Naive thymus-derived CD8-positive, alpha-beta T cell (primary cell): ENCODE measurements around the gene CYB561D1. TPM values are rescaled to one million over a fixed set of nuclear protein-coding genes. Genes with fewer than 3 reads are reported as not detected.
A peak's percentile ranks its signal among the peaks of the same experiment; 100 is the strongest.
"Not testable (repeated sequence)": the region's sequence is repeated elsewhere in the genome, so short reads cannot be mapped to it uniquely, and the experiment has no call there.

Source experiments
- ATAC-seq, 2 donors: fragments of 150-1000 bp; cut with Tn5 transposase in 1 of 2; sonication (Bioruptor Pico), chemical (Tn5 transposase) in 1 of 2; 1 replicate in 1 of 2; 2 replicates in 1 of 2; pipeline ENCODE4 v1.10.0; 2021; ENCODE audit warnings: mild to moderate bottlenecking in 2 of 2, moderate library complexity in 2 of 2
- POLR2A ChIA-PET: fragments of 350-600 bp; sonication (Branson Sonifier 250); formaldehyde crosslinking; loops from one replicate; lab custom pipeline; 2021; ENCODE audit warnings: antibody characterized with exemption; lab: Charles Lee
- DNase-seq, 10 donors: peaks; one replicate each; pipeline versions ENCODE4 v3.0.0 to v3.0.0-alpha.2; 2020 to 2022
- H3K27ac Mint-ChIP-seq, 10 donors: one replicate each; pipeline ENCODE4 v1.8.0; 2020 to 2022; ENCODE audit warnings: mild to moderate bottlenecking in 10 of 10, mixed read lengths in 10 of 10, moderate library complexity in 4 of 10, inconsistent platforms in 1 of 10
- H3K27me3 Mint-ChIP-seq, 5 donors: one replicate each; pipeline ENCODE4 v1.8.0; 2021 to 2022; ENCODE audit warnings: mixed read lengths in 5 of 5
- H3K36me3 Mint-ChIP-seq, 3 donors: one replicate each; pipeline ENCODE4 v1.8.0; 2020 to 2022; ENCODE audit warnings: mixed read lengths in 3 of 3, mild to moderate bottlenecking in 2 of 3, inconsistent platforms in 1 of 3
- H3K4me1 Mint-ChIP-seq, 4 donors: one replicate each; pipeline ENCODE4 v1.8.0; 2021 to 2022; ENCODE audit warnings: mixed read lengths in 4 of 4
- H3K4me3 Mint-ChIP-seq, 10 donors: one replicate each; pipeline ENCODE4 v1.8.0; 2020 to 2022; ENCODE audit warnings: mild to moderate bottlenecking in 10 of 10, mixed read lengths in 10 of 10, moderate library complexity in 6 of 10, inconsistent platforms in 1 of 10
- H3K9me3 Mint-ChIP-seq, 9 donors: one replicate each; pipeline ENCODE4 v1.8.0; 2020 to 2022; ENCODE audit warnings: mixed read lengths in 9 of 9, mild to moderate bottlenecking in 3 of 9, inconsistent platforms in 1 of 9, moderate library complexity in 1 of 9
- polyA plus RNA-seq, 3 donors: library from polyadenylated mRNA; unstranded; fragments of 300-500 nt; fragmentation: Illumina TruSeq; gene quantifications; one replicate each; pipeline ENCODE4 v1.2.3, GENCODE V29; 2021
- total RNA-seq, 8 experiments: library from RNA in 2 of 8; stranded (reverse) in 2 of 8; gene quantifications; one replicate each; pipeline ENCODE4 v1.2.3 and lab custom pipeline; 2021 to 2026

CYB561D1 gene
- total RNA-seq, result 10 to 100 TPM; 29.5 to 33.6 TPM
- 10 to 100 TPM; 12.4 to 20.2 (median 13.9) TPM for polyA plus RNA-seq
- total RNA-seq (lab: John Stamatoyannopoulos, UW), result 16.5 to 49.3 (median 28.0) reads per million in 6 experiments

DNA sequence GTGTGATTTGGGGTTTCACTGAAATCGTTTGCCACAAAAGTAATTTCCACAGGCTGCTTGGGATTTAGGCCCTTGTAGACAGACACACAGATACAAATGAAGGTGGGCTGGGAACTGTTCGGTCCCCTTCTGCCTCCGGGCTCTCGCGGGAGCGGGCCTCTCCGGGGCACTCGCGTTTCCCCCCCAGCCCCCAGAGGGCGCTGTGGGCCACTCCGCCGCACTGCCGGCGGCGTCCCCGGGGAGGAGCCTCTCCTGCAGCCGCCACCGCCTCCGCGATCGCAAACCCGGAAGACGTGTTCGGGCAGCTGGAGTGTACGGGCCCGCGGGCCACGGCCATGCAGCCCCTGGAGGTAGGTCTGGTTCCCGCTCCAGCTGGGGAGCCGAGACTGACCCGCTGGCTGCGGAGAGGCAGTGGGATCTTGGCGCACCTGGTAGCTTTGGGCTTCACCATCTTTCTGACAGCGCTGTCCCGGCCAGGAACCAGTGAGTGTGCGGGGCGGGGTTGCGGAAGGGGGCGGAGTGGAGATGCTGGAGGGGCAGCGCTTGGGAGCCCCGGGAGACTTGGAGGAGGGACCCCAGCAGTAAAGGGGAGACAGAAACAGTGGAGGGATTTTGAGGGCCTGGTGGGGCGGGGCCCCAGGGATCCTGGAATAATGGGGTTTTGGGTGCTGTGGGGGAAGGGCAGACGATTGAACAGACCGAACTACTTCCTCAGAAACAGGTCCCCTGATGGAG is at the start of gene CYB561D1:
CYB561D1 (plus strand) TSS at position 290 of the 735 bp plus-strand sequence; CDS start at position 336, 46 bp downstream.
- H3K27ac Mint-ChIP-seq, result peak within 1 kb of the TSS; percentile 78 to 97 (median 91)
- H3K27me3 Mint-ChIP-seq, result no peaks in the 10 kb centered on the region
- peaks cover 30 to 61% (median 58%) of the 10 kb centered on the region in 4 donors for H3K4me1 Mint-ChIP-seq
- DNase-seq (peak; percentile 82 to 97 (median 91)), ATAC-seq (peak; percentile 86 to 90)
- H3K4me3 Mint-ChIP-seq, result peak within 1 kb of the TSS; percentile 92 to 99 (median 96)
- no peaks in the 10 kb centered on the region for H3K9me3 Mint-ChIP-seq
- peaks cover 0 to 33% (median 3%) of the 10 kb centered on the region in 3 donors for H3K36me3 Mint-ChIP-seq
- POLR2A ChIA-PET, result interaction anchor here (0.9 to 22.6 kb wide), 8 partner anchors 9 to 490 kb away, joined by 3 to 462 read pairs (median 8); partner anchors contain the start of genes AHCYL1, AMIGO1, ATXN7L2 and GPR61

DNA sequence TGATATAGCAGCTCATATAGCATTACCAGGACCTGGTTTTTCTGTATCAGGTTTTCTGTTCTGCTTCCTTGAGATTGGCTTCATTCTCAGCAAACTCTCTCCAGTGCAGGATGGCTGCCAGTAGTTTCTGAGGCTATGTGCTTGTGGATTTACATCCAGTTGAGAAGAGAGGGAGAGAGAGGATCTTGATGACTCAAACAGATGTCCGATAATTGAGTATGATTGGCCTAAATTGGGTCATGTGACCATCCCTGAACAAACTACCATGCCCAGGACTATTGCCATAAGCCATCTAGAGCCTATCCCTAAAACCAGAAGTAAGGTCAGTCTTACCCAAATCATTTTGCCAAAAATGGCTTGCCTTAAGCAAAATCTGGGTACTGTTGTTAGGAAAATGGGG is 49.5 kb upstream of the CYB561D1 start:
- DNase-seq, result no peak
- H3K9me3 Mint-ChIP-seq, result no peaks in the 10 kb centered on the region
- H3K4me3 Mint-ChIP-seq, result no peak overlapping the region
- no peak overlapping the region for H3K27ac Mint-ChIP-seq
- H3K27me3 Mint-ChIP-seq, result peaks cover 5 to 21% (median 19%) of the 10 kb centered on the region in 5 donors
- no peaks in the 10 kb centered on the region for H3K36me3 Mint-ChIP-seq
- no peaks in the 10 kb centered on the region for H3K4me1 Mint-ChIP-seq
- ATAC-seq, result no peak
- POLR2A ChIA-PET, result no interaction called here

- H3K36me3 Mint-ChIP-seq, DNase-seq, H3K9me3 Mint-ChIP-seq, ATAC-seq, H3K4me3 Mint-ChIP-seq, POLR2A ChIA-PET, H3K27ac Mint-ChIP-seq, H3K4me1 Mint-ChIP-seq: not testable (repeated sequence)
- peaks cover 8 to 39% (median 23%) of the 10 kb centered on the region in 5 donors for H3K27me3 Mint-ChIP-seq
Measured at GRCh38 chr1:109445949-109446695, 47.8 kb upstream of the CYB561D1 start.

- Mint-ChIP-seq H3K9me3 (peaks cover 0 to 5% (median 0%) of the 10 kb centered on the region in 9 donors), H3K27me3 (peaks cover 12 to 41% (median 24%) of the 10 kb centered on the region in 5 donors), H3K36me3 (peaks cover 0 to 2% (median 2%) of the 10 kb centered on the region in 3 donors), H3K27ac (no peak overlapping the region), H3K4me1 (no peaks in the 10 kb centered on the region), H3K4me3 (no peak overlapping the region)
- ATAC-seq (no peak), DNase-seq (no peak)
- POLR2A ChIA-PET, result no interaction called here
Measured at GRCh38 chr1:109447524-109447923, 46.4 kb upstream of the CYB561D1 start.

DNA sequence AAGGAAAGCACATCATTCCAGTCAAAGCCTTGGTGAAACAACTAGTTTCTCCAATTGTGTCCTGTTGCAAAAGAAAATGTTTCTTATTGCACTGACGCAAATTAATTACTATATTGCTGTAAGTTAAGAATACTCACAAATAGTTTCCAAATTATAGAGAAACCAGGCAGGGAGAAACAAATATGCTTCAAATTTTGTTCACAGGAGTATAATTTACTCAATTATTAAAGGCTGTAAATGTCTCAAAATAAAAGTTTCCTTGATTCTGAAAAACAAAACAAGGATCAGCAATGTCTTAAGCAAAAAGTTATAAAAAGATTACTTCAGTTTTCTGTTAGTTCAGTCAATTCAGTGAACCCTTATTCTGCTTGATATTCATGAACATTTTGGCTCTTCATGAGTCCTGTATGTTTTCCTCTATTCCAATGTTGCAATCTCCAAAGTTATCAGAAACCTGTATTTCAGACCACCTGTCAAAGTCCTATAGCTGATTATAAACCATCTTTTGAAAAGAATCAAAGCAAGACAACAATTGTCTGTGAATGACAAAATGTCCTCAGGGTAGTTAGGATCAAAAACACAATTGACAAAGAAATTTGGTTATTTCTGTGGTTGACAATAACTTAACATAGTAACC is 39.3 kb upstream of the CYB561D1 start:
- Mint-ChIP-seq H3K9me3 (peaks cover 0 to 26% (median 13%) of the 10 kb centered on the region in 9 donors), H3K4me1 (no peaks in the 10 kb centered on the region), H3K36me3 (peaks cover 0 to 13% (median 6%) of the 10 kb centered on the region in 3 donors), H3K27ac (no peak overlapping the region), H3K27me3 (peaks cover 8 to 37% (median 26%) of the 10 kb centered on the region in 5 donors), H3K4me3 (no peak overlapping the region)
- POLR2A ChIA-PET, result no interaction called here
- ATAC-seq (no peak), DNase-seq (no peak)

- DNase-seq, result no peak
- peaks cover 16 to 46% (median 31%) of the 10 kb centered on the region in 5 donors for H3K27me3 Mint-ChIP-seq
- POLR2A ChIA-PET, result no interaction called here
- H3K4me1 Mint-ChIP-seq, result peaks cover 0 to 2% (median 0%) of the 10 kb centered on the region in 4 donors
- peak overlapping the region in 1 of 10 donors; percentile 34 for H3K27ac Mint-ChIP-seq
- H3K9me3 Mint-ChIP-seq, result peaks cover 0 to 26% (median 13%) of the 10 kb centered on the region in 9 donors
- no peak for ATAC-seq
- H3K4me3 Mint-ChIP-seq, result no peak overlapping the region
- peaks cover 0 to 13% (median 6%) of the 10 kb centered on the region in 3 donors for H3K36me3 Mint-ChIP-seq
Measured at GRCh38 chr1:109457819-109458218, 36.1 kb upstream of the CYB561D1 start.

GRCh38 chr1:109466125-109466451 is 27.8 kb upstream of the CYB561D1 start:
- ATAC-seq, result no peak

DNA sequence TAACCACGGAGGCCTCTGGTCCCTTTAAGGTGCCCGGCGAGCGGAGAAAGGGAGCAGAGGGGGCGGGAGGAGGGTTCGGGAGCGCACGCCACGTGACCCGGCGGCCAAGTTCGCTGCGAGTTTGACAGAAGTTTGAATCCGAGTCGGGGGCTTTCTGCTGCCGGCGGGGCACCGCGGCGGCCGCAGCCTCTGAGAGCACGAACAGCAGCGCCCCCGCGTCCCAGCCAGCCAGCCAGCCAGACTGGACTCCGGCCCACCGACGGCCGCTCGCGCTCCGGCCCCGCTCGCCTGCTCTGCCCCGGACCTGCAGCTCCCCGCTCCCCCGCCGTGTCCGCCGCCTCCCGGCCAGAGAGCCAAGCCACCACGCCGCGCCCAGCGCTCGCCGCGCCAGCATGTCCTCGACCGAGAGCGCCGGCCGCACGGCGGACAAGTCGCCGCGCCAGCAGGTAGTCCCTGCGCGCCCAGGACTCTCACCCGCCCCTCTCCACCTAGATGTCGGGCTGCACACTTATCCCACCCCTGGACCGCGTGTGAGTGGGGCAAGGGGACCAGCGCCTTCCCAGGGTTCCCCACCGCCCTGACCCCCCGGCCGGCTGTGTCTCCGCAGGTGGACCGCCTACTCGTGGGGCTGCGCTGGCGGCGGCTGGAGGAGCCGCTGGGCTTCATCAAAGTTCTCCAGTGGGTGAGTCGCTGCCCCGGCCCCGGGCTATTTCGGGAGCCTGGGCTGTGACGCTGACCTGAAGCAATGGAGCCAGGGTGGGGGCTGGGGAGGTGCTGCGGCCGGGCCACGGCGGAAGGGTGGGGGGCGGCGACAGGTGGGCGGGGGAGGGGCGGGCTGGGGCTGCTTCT is 27.2 kb upstream of the CYB561D1 start, which contains the start of gene SYPL2:
SYPL2 (plus strand) TSS at position 95 of the 849 bp plus-strand sequence; CDS start at position 393, 298 bp downstream.
- ATAC-seq (peak; percentile 46 to 71), DNase-seq (peak in 4 of 10 donors; percentile 21 to 22 (median 21))
- Mint-ChIP-seq H3K36me3 (no peaks in the 10 kb centered on the region), H3K4me1 (peaks cover 5 to 24% (median 11%) of the 10 kb centered on the region in 4 donors), H3K4me3 (peak within 1 kb of the TSS; percentile 66 to 88 (median 78)), H3K9me3 (peaks cover 0 to 2% (median 0%) of the 10 kb centered on the region in 9 donors), H3K27me3 (peaks cover 35 to 78% (median 52%) of the 10 kb centered on the region in 5 donors), H3K27ac (peak within 1 kb of the TSS in 2 of 10 donors; percentile 7 to 58)
- POLR2A ChIA-PET, result no interaction called here

More at GRCh38 chr1:109466125-109466451, 27.8 kb upstream of the CYB561D1 start:
- peaks cover 37 to 78% (median 54%) of the 10 kb centered on the region in 5 donors for H3K27me3 Mint-ChIP-seq
- peaks cover 7 to 24% (median 11%) of the 10 kb centered on the region in 4 donors for H3K4me1 Mint-ChIP-seq
- H3K36me3 Mint-ChIP-seq, result no peaks in the 10 kb centered on the region
- H3K4me3 Mint-ChIP-seq, result peak overlapping the region; percentile 66 to 88 (median 77)
- H3K27ac Mint-ChIP-seq, result no peak overlapping the region
- POLR2A ChIA-PET, result no interaction called here
- DNase-seq, result no peak
- peaks cover 0 to 2% (median 0%) of the 10 kb centered on the region in 9 donors for H3K9me3 Mint-ChIP-seq

DNA sequence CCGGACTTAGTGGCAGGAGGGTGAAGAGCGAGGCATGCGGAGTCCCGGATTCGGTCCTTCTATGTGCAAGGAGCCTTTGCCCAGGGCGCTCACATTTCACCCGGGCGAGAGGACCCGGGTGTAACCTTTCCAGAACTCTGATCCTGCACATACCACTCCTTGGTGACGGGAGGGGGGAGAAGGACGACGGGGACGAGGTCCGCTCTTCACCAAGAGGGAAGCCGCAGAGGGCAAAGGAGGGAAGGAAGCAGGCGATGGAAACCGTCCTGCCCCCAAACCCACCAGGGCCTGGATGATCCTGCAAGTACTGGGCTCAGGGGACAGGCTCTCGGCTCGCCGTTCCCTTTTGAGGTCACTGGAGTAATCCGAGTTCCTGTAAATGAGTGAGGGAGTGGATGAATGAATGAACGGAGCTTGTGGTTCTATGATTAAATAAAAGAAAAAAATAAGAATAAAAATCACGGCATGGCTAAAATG is 26.6 kb upstream of the CYB561D1 start:
- ATAC-seq (peak in 1 of 2 donors; percentile 36), DNase-seq (no peak)
- H3K9me3 Mint-ChIP-seq, result peaks cover 0 to 2% (median 0%) of the 10 kb centered on the region in 9 donors
- H3K4me3 Mint-ChIP-seq, result peak overlapping the region; percentile 28 to 83 (median 70)
- POLR2A ChIA-PET, result no interaction called here
- peaks cover 30 to 75% (median 52%) of the 10 kb centered on the region in 5 donors for H3K27me3 Mint-ChIP-seq
- peak overlapping the region in 2 of 10 donors; percentile 7 to 58 for H3K27ac Mint-ChIP-seq
- peaks cover 5 to 24% (median 11%) of the 10 kb centered on the region in 4 donors for H3K4me1 Mint-ChIP-seq
- no peaks in the 10 kb centered on the region for H3K36me3 Mint-ChIP-seq

- peak overlapping the region in 7 of 10 donors; percentile 10 to 78 (median 65) for H3K4me3 Mint-ChIP-seq
- no peak overlapping the region for H3K27ac Mint-ChIP-seq
- DNase-seq, result no peak
- no peak for ATAC-seq
- H3K36me3 Mint-ChIP-seq, result no peaks in the 10 kb centered on the region
- peaks cover 0 to 2% (median 0%) of the 10 kb centered on the region in 9 donors for H3K9me3 Mint-ChIP-seq
- peaks cover 5 to 24% (median 11%) of the 10 kb centered on the region in 4 donors for H3K4me1 Mint-ChIP-seq
- peaks cover 26 to 72% (median 54%) of the 10 kb centered on the region in 5 donors for H3K27me3 Mint-ChIP-seq
- POLR2A ChIA-PET, result no interaction called here
Measured at GRCh38 chr1:109468061-109468460, 25.8 kb upstream of the CYB561D1 start.

GRCh38 chr1:109468903-109469302 is 25.0 kb upstream of the CYB561D1 start:
- peaks cover 0 to 2% (median 0%) of the 10 kb centered on the region in 9 donors for H3K9me3 Mint-ChIP-seq
- ATAC-seq, result no peak
- no peak overlapping the region for H3K27ac Mint-ChIP-seq
- peaks cover 5 to 24% (median 11%) of the 10 kb centered on the region in 4 donors for H3K4me1 Mint-ChIP-seq
- H3K27me3 Mint-ChIP-seq, result peaks cover 26 to 76% (median 57%) of the 10 kb centered on the region in 5 donors
- POLR2A ChIA-PET, result interaction anchor here (0.7 to 0.8 kb wide), 2 partner anchors 8 to 63 kb away, joined by 3 read pairs; no protein-coding TSS in a partner anchor
- H3K4me3 Mint-ChIP-seq, result no peak overlapping the region
- DNase-seq, result no peak
- H3K36me3 Mint-ChIP-seq, result no peaks in the 10 kb centered on the region
